ENCODE data around the gene MRPS31.
"Not testable (repeated sequence)": the region's sequence is repeated elsewhere in the genome, so short reads cannot be mapped to it uniquely, and the experiment has no call there.

Gene MRPS31

DNA sequence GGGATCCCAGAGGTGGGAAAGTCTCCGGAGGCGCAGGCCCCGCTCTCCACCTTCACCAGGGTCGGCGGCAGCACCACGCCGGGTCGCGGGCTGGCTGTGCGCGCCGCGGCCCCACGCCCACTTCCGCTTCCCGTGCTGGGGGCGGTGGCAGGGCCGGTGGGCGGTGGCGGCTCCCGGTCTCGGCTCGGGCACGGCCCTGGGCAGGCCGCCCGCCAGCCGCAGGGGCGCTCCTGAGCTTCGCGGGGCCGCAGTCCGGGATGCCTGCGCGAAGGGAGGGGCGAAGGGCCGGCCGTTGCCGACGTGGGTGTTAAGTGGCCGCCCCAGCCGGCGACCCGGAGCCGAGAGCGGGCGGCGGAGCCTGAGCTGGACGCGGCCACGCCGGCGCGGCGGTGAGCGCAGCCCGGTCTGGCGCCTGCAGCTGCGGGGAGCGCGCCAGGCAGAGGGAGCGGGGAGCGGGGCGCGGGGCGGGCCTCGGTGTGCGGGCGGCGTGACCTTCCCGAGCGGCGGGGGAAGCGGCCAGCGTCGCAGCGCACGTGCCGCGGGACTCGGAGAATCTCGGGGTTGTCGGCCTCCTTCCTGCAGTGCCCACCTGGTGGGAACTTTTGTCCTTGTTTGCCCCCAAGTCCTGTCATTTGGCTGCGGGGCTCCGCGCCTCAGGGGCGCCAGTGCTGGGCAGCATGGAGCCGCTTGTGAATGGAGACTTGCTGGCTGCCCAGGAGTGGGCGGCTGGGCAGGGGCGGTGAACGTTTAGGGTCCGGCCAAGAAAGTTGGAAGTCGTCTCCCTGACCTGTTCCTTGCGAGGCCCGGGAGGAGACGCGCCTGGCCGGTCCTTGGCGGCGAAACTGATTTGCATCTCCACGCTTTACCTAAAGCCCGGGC lies 18.5 kb upstream of the MRPS31 start, which contains the start of gene SLC25A15:
SLC25A15 (plus strand) TSS at position 337 of the 879 bp plus-strand sequence. CDS start 3,616 bp downstream, outside the sequence.
- DNase-seq: peak; percentile 43

DNA sequence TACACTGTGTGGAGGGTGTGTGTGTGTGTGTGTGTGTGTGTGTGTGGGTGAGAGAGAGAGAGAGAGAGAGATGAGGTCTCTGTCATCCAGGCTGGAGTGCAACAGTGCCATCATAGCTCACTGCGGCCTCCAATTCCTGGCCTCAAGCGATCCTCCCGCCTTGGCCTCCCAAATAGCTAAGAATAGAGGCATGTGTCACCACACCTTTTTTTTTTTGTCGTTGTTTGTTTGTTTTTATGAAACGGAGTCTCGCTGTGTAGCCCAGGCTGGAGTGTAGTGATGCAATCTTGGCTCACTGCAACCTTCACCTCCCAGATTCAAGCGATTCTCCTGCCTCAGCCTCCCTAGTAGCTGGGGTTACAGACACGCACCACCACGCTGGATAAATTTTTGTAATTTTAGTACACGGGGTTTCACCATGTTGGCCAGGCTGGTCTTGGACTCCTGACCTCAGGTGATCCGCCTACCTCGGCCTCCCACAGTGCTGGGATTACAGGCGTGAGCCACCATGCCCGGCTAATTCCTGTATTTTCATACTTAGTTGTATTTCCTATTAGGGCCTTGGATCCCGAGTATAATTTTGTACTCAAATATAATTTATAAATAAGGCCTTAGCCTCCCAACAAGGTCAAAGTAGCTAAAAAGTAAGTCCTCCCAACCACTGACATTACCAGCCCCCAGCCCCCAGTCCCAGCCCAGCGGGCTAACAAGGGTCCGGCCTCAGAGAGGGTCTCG lies 17.7 kb upstream of the MRPS31 start:
- not testable (repeated sequence) for DNase-seq

DNA sequence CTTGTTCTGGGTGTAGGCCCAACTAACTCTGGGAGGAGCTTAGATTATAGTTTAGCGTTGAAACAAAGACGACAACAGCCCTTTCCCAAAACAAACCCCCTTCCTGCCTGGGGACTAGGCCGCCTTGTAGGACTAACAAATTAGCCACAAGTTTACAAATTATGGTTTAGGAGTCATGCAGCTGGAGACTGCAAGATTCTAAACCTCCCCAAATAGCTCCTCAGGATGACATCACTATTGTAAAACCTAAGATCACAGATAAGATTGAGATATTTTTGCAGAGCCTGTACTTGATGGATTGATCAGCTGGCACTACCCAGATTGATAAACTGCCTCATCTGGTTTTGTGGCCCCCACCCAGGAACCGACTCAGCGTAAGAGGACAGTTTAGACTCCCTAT lies 16.1 kb upstream of the MRPS31 start:
- no peak for DNase-seq

DNA sequence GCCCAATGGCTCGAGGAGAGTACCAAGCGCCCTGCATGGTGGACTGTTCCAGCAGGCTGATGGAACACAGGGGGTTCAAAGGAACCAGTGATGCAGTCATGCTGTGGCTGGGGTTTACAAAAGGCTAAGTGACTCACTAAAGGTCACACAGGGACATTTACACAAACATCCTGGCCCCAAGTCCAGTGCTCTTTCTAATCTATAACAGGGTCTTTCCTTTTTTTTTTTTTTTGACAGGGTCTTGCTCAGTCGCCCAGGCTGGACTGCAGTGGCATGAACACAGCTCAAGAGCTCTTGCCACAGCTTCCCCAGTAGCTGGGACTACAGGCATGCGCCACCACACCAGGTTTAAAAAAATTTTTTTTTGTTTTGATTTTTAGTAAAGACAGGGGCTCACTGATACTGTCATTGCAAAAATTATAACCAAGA lies 15.6 kb upstream of the MRPS31 start:
- no peak for DNase-seq

DNA sequence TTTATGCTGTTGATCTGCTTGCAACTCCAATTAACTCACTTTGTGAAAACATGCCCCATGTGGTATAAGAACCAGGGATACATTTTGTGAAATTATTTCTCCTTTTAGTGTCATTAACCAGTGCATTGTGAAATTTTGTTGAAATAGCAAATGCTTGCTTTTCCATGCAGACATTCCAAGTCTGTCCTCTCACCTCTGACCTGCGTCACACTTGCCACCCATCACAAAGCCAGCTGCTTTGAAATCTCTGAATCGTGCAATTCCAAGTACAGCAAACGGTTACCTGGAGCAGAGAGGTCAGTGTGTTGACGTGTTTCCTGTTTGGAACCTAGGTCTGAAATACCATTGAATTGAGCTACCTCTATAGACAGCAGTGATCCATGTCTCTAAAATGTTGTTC lies 13.6 kb upstream of the MRPS31 start:
- no peak for DNase-seq

DNA sequence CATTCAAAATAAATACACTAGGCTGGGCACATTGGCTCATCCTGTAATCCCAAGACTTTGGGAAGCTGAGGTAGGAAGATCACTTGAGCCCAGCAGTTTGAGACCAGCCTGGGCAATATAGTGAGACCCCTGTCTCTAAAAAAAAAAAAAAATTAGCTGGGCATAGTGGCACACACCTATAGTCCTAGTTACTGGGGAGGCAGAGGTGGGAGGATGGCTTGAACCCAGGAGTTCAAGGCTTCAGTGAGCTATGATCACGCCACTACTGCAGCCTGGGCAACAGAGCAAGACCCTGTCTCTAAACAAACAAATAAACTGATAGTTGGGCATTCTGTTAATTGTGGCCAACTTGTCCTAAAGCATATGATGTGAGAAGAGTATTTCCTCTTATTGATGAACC lies 12.0 kb upstream of the MRPS31 start:
- DNase-seq: not testable (repeated sequence)

DNA sequence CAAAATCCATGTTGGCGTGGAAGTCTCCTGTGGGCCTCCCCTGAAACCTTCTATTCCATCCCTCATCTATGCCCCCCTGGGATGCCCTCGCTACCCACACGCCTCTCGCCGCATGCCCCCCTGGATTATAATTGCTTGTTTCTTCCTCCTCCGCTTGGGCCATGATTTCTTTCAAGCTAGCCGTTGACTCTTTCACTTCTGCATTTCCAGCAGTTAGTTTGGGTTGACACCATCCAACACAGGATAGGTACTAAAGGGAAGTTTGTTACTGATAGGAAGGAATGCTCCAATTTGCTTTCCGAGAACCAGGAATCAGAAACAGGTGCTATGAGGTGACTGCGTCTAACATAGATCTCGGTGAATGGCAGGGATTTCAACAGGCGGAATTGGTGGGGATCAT lies 10.7 kb upstream of the MRPS31 start:
- no peak for DNase-seq

DNA sequence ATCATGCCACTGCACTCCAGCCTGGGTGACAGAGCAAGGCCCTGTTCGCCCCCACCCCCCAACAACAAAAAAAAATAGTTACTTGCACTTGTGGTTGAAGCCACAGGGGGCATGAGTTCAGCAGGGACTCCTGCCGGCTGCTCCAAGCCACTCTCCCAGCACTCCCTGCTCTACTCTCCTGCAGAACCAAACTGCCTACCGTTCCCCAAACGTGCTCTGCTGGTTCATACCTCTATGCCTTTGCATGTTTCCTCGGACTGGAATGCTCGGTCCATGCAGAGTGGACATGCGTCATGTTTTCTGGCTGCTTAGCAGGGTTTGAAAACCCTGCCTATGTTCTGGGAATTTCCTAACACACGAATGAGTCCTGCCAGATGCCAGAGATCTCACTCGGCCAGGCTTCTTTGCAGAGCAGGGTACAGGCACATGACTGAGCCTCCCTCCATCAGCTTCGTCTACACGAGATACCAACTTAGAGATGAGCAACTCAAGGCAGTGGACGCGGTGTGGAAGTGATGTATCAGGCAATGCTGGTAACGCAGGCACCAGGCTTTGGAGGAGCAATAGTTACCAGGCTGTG lies 9.9 kb upstream of the MRPS31 start:
- no peak for DNase-seq

DNA sequence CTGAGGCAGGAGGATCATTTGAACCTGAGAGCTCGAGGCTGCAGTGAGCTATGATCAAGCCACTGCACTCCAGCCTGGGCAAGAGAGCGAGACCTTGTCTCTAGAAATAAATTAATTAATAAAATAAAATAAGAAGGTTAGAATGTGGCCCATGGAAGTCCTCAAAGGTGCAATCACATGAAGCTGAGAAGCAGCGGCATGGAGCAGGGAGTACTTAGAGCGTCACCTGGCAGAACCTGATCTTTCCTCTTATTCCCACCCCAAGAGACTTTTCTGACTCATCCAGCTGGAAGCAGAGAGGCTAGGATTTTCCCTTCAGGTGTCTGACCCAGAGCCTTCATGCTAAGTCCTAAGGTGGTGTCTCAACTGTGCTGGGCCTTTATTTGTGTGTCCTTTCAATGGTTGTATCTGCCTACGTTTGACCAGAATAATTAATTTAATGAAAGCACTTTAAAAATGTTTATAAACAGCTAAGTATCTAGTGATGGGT lies 8.9 kb upstream of the MRPS31 start:
- DNase-seq: no peak

DNA sequence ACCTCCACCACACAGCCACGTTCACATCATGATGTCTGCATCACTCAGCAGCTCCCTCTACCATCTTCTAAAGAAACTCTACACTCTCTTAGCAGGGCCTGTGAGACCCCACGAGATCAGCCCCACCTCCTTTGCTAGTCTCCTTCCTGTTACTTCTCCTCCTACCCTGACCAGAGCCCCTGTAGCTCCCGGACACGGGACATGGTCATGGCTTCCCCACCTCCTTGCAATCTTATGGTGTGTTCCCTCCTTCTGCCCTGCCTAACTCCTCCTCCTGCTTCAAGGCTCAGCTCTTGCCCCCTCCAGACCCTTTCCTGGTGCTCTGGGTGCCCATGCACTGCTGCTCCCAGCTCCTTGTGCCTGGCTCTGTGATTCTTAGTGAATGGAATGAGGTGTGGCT lies 8.1 kb upstream of the MRPS31 start:
- DNase-seq: no peak

DNA sequence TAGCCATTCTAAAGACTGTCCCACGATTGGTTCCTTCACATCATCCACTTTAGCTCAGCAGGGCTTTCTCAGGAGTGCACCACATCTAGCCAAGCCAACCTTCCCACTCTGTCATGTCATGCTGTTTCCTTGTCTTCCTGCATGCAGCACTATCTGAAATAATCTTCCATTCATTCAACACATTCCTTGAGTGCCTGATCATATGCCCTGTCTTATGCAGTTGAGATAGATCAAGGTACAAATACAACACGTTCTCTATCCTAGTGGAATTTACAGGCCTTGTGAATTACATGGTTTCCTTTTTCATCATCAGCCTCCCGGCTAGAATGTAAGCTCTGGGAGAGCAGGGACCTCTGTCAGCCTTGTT lies 6.8 kb upstream of the MRPS31 start:
- no peak for DNase-seq

DNA sequence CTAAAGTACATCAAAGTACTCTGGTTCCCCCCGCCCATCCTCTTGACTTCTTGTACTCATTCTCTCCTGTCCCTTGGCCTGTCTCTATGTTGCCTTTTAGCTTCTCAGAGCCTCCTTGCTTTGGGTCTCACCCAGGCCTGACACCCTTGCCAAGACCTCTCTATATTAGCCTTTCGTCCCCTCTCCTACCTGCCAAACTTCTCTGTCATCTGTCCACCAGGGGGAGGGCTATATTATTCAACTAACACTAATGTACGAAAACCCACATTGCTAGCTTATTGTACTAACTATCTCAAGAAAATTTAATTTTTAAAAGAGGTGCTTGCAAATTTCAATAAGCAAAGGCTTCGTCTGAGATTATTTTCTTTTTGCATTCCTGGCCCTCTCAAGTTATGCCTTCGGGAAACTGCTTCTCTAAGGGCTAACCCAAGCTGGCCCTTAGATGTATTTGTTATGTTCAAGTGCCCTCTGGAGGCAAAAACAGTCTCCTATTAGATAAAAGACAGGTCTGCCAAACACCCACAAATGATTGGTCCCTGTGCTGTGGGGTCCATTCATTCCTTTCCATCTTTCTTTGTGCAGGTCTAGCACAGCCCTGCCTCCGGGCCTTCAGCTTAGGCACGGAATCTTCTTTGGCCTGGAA lies 6.3 kb upstream of the MRPS31 start:
- peak; percentile 8 for DNase-seq

DNA sequence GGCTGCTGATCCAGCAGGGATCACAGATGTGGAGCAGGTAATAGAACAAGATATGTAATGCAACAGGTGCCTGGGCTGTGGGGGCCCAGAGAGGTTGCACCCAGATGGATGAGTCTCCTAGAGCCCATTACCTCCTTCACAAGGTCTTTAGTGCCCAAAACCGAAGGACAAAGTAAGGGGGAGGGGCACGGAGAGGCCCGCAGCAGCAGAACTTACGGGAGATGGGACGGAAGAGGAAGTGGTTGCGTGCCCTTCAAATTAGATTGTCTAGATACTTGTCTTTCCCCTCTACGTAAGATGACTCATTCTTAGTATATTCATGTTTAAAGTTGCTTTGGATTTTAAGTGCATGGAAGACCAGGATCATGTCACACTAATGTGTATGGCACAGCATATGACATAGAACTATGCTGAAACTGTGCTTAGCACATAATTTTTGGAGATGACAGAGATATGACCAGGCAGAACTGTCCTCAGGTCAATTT lies 5.7 kb upstream of the MRPS31 start:
- DNase-seq: no peak

DNA sequence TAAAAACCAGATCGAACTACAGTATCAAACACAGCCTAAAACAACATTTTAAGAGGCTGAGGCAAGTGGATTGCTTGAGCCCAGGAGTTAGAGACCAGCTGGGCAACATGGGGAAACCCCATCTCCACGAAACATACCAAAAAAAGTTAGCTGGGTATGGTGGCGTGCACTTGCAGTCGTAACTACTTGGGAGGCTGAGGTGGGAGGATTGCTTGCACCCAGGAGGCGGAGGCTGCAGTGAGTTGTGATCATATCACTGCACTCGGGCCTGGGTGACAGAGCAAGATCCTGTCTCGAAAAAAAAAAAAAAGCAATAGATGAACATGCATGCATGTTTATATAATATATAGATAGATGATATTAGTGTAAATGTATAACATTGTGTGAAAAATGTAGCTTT lies 5.2 kb upstream of the MRPS31 start:
- no peak for DNase-seq

DNA sequence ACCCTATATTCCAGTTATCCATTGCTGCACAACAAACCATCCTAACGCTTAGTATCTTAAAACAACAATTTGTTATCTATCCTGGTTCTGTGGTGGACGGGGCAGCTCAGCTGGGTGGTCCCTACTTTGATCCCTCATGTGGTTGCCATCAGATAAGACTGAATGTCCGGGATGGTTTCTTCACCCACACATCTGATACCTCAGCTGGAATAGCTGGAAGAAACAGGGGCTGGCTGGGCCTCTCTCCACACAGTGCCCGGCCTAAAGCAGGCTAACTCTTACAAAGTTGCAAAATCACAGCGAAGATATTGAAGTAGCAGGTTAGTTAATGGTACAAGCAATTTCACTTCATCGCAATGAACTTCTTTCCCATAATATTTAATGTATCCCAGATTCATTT lies 3.7 kb upstream of the MRPS31 start:
- no peak for DNase-seq

DNA sequence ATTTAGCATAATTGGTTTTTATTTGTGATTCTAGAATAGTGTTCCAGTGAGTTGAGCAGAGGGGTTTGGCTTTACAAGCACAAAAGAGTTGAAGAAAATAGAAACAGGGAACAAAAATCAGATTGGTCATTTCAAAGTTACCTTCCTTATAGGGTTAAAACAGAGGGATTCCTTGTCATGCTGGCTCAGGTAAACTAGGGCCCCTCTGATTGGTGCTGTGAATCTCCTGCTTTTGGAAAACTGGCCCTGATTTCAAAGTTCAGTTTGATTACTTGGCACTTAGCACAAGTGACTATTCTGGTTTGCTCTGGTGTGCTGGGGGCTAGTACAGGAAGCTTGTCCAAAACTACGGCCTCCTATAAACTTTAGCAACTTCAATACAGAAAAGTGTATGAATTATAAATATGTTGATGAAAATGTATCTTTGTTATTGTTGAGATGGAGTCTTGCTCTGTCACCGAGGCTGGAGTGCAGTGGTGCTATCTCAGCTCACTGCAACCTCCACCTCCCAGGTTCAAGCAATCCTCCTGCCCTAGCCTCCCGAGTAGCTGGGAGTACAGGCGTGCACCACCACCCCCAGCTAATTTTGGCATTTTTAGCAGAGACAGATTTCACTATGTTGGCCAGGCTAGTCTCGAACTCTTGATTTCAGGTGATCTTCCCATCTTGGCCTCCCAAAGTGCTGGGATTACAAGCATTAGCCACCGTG lies 1.9 kb upstream of the MRPS31 start:
- no peak for DNase-seq

DNA sequence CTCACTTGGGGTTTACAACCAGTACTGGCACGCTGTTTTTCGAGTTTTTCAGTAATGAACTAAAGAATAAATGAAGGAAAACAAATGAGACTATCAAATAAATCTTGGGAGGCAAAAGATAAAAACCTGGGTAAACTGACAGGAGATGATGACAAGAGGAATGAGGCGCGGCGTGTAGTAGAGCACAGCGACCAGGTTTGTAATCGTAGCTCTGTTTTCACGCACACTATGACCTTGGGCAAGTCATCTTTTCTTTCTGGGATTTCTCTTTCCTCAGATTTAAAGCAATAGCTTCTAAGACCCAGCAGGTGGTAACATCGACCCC lies 419 bp downstream of the MRPS31 start:
- no peak for DNase-seq

DNA sequence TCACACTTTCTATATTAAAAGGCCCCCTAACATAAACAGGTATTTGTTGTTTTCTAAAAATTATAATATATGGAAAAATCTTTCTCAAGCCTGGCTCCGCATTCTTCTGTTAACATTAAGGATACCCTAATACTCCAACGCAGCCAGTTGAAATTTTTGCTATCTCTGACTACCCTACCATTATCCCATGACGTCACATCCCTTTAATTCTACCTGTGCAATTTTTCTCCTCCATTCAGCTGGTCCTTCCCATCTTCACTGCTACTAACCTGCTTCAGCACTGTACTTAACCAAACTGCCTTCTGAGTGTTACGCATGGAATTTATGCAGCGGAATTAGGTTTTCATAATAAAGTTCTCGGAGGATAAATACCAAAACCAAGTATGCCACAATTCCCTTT lies 1.0 kb downstream of the MRPS31 start:
- DNase-seq: no peak

DNA sequence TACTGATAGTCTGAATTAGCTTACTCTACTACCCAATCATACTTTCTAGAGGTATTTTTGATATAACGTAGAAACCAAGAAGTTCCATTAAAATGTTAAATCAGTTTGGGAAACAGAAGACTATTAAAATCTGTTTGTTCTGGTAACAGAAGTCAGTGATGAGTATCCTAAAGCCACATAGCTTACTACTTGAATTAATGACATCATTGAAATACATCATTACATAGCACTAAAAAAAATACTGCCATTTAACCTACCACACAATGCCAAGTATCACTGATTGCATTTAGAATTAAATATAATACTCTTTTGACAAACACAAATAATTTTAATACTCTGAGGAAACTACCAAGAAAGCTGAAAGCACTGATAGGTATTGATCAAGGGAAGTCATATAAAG lies 5.4 kb downstream of the MRPS31 start:
- no peak for DNase-seq

DNA sequence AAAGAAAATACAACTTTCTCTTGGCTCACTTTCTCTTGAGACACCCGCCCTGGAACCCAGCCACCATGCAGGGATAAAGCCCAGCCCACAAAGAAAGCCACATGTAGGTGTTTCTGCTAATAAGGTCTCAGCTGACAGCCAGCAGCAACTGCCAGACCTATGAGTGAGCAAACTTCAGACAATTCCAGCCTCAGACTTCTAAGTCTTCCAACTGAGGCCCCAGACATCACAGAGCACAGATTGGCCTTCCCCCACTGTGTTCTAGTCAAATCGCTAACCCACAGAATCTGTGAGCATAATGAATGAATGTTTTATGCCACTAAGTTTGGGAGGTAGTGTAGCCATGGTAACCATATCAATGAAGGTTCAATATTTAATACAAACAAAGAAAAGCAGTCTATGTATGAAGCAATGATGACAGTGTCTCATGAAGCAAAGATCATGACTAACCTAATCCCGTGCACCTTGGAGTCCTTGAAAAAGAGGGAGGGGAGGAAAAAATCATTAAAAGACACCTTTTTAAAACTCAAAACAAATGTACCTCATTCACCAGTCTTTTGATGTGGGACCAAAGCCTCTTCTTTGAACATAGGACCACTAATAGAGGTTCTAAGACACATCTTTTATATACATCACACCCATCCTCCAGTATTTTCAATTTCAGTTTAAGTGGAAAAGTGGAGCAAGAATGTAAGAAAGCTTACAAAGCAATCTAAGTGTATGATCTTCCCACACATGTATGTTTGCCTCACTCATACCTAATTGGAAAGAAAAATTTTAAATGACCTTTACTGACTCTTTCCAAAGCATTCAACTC lies 6.2 kb downstream of the MRPS31 start:
- DNase-seq: no peak

DNA sequence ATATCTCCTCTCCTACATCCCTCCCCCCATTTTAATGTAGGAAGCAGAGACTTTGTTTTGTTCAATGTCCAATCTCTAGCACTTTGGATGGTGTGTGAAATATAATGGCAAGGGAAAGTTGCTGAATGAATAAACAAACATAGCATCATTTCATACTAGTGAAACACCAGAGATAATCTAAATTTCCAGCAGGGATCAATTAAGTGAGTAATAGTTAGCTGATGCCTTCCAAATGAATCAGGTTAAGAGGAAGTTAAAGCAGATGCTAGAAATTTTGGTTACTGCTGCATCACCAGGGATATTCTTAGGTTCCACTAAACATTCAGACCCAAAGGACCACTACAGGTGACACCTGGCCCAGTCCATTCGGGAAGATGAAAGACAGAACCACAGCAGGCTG lies 8.1 kb downstream of the MRPS31 start:
- peak; percentile 6 for DNase-seq

DNA sequence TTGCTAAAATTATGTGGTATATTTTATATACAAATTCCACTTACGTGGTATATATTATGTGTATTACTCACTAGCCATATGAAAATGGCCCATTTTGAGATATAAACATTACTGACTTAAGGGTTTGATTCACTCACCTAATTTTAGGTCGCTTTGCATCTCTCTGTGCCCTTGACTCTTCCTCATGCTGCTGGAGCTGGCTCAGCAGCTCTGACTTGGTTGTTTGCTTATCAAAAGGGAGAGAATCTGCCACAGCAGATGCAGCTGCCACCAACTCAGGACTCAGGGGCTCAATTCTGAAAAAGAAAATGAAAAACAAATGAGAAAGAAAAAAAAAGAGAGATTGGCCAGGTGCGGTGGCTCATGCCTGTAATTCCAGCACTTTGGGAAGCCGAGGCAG lies 12.2 kb downstream of the MRPS31 start:
- DNase-seq: no peak
